H1 (cell line): ENCODE data around the gene KRT85. TPM values are rescaled to one million over a fixed set of nuclear protein-coding genes. Genes with fewer than 3 reads are reported as not detected.

ENCODE experiments used
- CTCF ChIA-PET: fragments of 300-600 bp; sonication (Branson Sonifier 250); formaldehyde crosslinking; loops from one replicate; lab custom pipeline; 2021; ENCODE audit not compliant: partially characterized antibody; lab: Charles Lee
- POLR2A ChIA-PET: fragments of 300-600 bp; sonication (Branson Sonifier 250); formaldehyde crosslinking; loops from one replicate; lab custom pipeline; 2021; ENCODE audit warnings: inconsistent platforms; ENCODE audit not compliant: partially characterized antibody; lab: Charles Lee
- DNase-seq, 2 experiments: peaks; one replicate each; pipeline versions ENCODE4 v3.0.0 to v3.0.0-alpha.2; 2010 to 2022; ENCODE audit warnings: low spot score in 2 of 2, low read depth in 1 of 2, mixed read lengths in 1 of 2
- FAIRE-seq: peaks from 2 replicates; lab custom pipeline; 2011; peaks lifted over from hg19 to GRCh38; lab: Jason Lieb, UNC
- H2AFZ ChIP-seq: 2 replicates; pipeline ENCODE4 v1.8.1; 2012; ENCODE audit warnings: low read length, inconsistent platforms
- H2AK5ac ChIP-seq: 2 replicates; pipeline ENCODE4 v1.6.1; 2013; ENCODE audit warnings: low read depth, low read length
- H2BK120ac ChIP-seq: replicated peaks from 2 replicates; pipeline ENCODE3; 2013; ENCODE audit warnings: low read depth, low read length, inconsistent platforms
- H2BK12ac ChIP-seq: 2 replicates; pipeline ENCODE4 v1.6.1; 2013; ENCODE audit warnings: low read depth, low read length
- H2BK15ac ChIP-seq: 2 replicates; pipeline ENCODE4 v1.6.1; 2013; ENCODE audit warnings: low read length
- H2BK20ac ChIP-seq: 2 replicates; pipeline ENCODE4 v1.6.1; 2013; ENCODE audit warnings: low read length
- H2BK5ac ChIP-seq: 2 replicates; pipeline ENCODE4 v1.6.1; 2013; ENCODE audit warnings: low read depth, low read length
- H3K14ac ChIP-seq: 2 replicates; pipeline ENCODE4 v1.6.1; 2013; ENCODE audit warnings: inconsistent platforms; ENCODE audit not compliant: insufficient read length
- H3K18ac ChIP-seq: 2 replicates; pipeline ENCODE4 v1.6.1; 2013; ENCODE audit warnings: low read length; ENCODE audit errors: extremely low read depth
- H3K23ac ChIP-seq: 2 replicates; pipeline ENCODE4 v1.6.1; 2013; ENCODE audit warnings: inconsistent platforms; ENCODE audit not compliant: insufficient read length
- H3K23me2 ChIP-seq: 2 replicates; pipeline ENCODE4 v1.6.1; 2013; ENCODE audit warnings: low read depth, low read length
- H3K27ac ChIP-seq: 2 replicates; pipeline ENCODE4 v1.6.1; 2011; ENCODE audit warnings: low read depth, low read length, inconsistent platforms
- H3K27me3 ChIP-seq, 4 experiments: replicated peaks in 1 of 4; 1 replicate in 1 of 4; 2 replicates in 3 of 4; pipeline versions ENCODE4 v1.6.1 to v1.8.1; 2011 to 2013; ENCODE audit warnings: low read length in 3 of 4, mild to moderate bottlenecking in 3 of 4, inconsistent platforms in 2 of 4, mixed read lengths in 2 of 4, moderate library complexity in 1 of 4; ENCODE audit not compliant: control insufficient read depth in 3 of 4, insufficient read depth in 3 of 4; ENCODE audit errors: extremely low read depth in 1 of 4
- H3K36me3 ChIP-seq, 4 experiments: 2 replicates each; pipeline versions ENCODE4 v1.6.1 to v1.8.1; 2011 to 2013; ENCODE audit warnings: mild to moderate bottlenecking in 4 of 4, low read length in 3 of 4, moderate library complexity in 2 of 4, control low read depth in 1 of 4, inconsistent platforms in 1 of 4; ENCODE audit not compliant: insufficient read depth in 4 of 4, control insufficient read depth in 2 of 4
- H3K4ac ChIP-seq: replicated peaks from 2 replicates; pipeline ENCODE3; 2013; ENCODE audit warnings: low read length, low read depth, mixed read lengths, inconsistent platforms; ENCODE audit not compliant: insufficient read length
- H3K4me1 ChIP-seq, 4 experiments: replicated peaks in 1 of 4; 1 replicate in 1 of 4; 2 replicates in 3 of 4; pipeline versions ENCODE4 v1.6.1 to v1.8.1; 2011 to 2013; ENCODE audit warnings: low read length in 3 of 4, inconsistent platforms in 2 of 4, mixed read lengths in 1 of 4; ENCODE audit not compliant: insufficient read depth in 4 of 4, control insufficient read depth in 3 of 4
- H3K4me2 ChIP-seq, 2 experiments: 2 replicates each; pipeline versions ENCODE4 v1.6.1 to v1.8.1; 2011 to 2013; ENCODE audit warnings: low read depth in 2 of 2, low read length in 2 of 2, control low read depth in 1 of 2, inconsistent platforms in 1 of 2, mild to moderate bottlenecking in 1 of 2; ENCODE audit not compliant: insufficient read depth in 1 of 2
- H3K4me3 ChIP-seq, 4 experiments: fragments of 200-600, 300-600 bp in 1 of 4; sonication (generic), shearing (Covaris generic), sonication (Bioruptor Twin) in 1 of 4; 2 replicates each; pipeline versions ENCODE4 v1.5.1 to v1.8.1; 2011 to 2016; ENCODE audit warnings: low read length in 4 of 4, low read depth in 3 of 4, control low read depth in 2 of 4, inconsistent platforms in 2 of 4, mild to moderate bottlenecking in 2 of 4, mixed read lengths in 1 of 4, moderate library complexity in 1 of 4; ENCODE audit not compliant: insufficient read depth in 2 of 4; ENCODE audit errors: extremely low read depth in 1 of 4
- H3K56ac ChIP-seq: replicated peaks from 2 replicates; pipeline ENCODE3; 2013; ENCODE audit warnings: low read depth, mild to moderate bottlenecking, mixed read lengths, low read length, inconsistent platforms; ENCODE audit not compliant: insufficient read length
- H3K79me1 ChIP-seq: 2 replicates; pipeline ENCODE4 v1.6.1; 2013; ENCODE audit warnings: low read depth, low read length, control low read depth
- H3K79me2 ChIP-seq, 2 experiments: 2 replicates each; pipeline versions ENCODE4 v1.6.1 to v1.8.1; 2012 to 2013; ENCODE audit warnings: low read length in 2 of 2, mild to moderate bottlenecking in 2 of 2, inconsistent platforms in 1 of 2; ENCODE audit not compliant: insufficient read depth in 2 of 2, control insufficient read depth in 1 of 2
- H3K9ac ChIP-seq, 4 experiments: replicated peaks in 1 of 4; 1 replicate in 1 of 4; 2 replicates in 3 of 4; pipeline versions ENCODE4 v1.6.1 to v1.8.1; 2011 to 2013; ENCODE audit warnings: low read depth in 3 of 4, low read length in 3 of 4, control low read depth in 2 of 4, mild to moderate bottlenecking in 2 of 4, moderate library complexity in 2 of 4, inconsistent platforms in 1 of 4; ENCODE audit errors: extremely low read depth in 1 of 4
- H3K9me3 ChIP-seq, 2 experiments: 2 replicates each; pipeline versions ENCODE4 v1.6.1 to v1.8.1; 2012 to 2013; ENCODE audit warnings: mild to moderate bottlenecking in 2 of 2, moderate library complexity in 2 of 2, control low read depth in 1 of 2, inconsistent platforms in 1 of 2, low read depth in 1 of 2, low read length in 1 of 2, mixed read lengths in 1 of 2; ENCODE audit not compliant: insufficient read depth in 2 of 2
- H4K20me1 ChIP-seq, 2 experiments: replicated peaks in 1 of 2; 2 replicates each; pipeline versions ENCODE3 to v1.8.1; 2011 to 2013; ENCODE audit warnings: inconsistent platforms in 2 of 2, low read length in 2 of 2, mild to moderate bottlenecking in 1 of 2; ENCODE audit not compliant: insufficient read depth in 2 of 2, control insufficient read depth in 1 of 2
- H4K5ac ChIP-seq: 2 replicates; pipeline ENCODE4 v1.6.1; 2013; ENCODE audit warnings: low read length, low read depth, mixed read lengths, inconsistent platforms; ENCODE audit not compliant: insufficient read length
- H4K8ac ChIP-seq: 2 replicates; pipeline ENCODE4 v1.8.0; 2013; ENCODE audit warnings: mild to moderate bottlenecking, moderate library complexity, low read length, inconsistent platforms; ENCODE audit not compliant: insufficient read depth; ENCODE audit errors: extremely low read depth
- H4K91ac ChIP-seq: replicated peaks from 2 replicates; pipeline ENCODE3; 2013; ENCODE audit warnings: low read length, mixed read lengths, inconsistent platforms; ENCODE audit not compliant: insufficient read length
- ASH2L ChIP-seq: fragments of 200-600, 300-600 bp; sonication (generic); IDR thresholded peaks from one replicate; pipeline ENCODE4 v1.7.1; 2017; ENCODE audit warnings: low read length
- CTBP2 ChIP-seq: IDR thresholded peaks from 2 replicates; pipeline ENCODE4 v1.7.0; 2011; ENCODE audit warnings: borderline replicate concordance, mild to moderate bottlenecking, moderate library complexity, mixed read lengths, low read length; ENCODE audit not compliant: insufficient read depth, insufficient read length
- JUN ChIP-seq: IDR thresholded peaks from 2 replicates; pipeline ENCODE4 v1.6.1; 2011; ENCODE audit warnings: low read depth, mild to moderate bottlenecking, improper control_type of control experiment, low read length
- POU5F1 ChIP-seq: IDR thresholded peaks from 2 replicates; pipeline ENCODE4 v1.6.1; 2011; ENCODE audit warnings: low read depth, mild to moderate bottlenecking, low read length, moderate library complexity
- SP1 ChIP-seq: IDR thresholded peaks from 2 replicates; pipeline ENCODE4 v1.6.1; 2011; ENCODE audit warnings: low read depth, low read length
- WGBS, 2 experiments: shearing (Covaris generic) in 1 of 2; methylation state at CpG; one replicate each; pipeline versions ENCODE4 v1.1.6 to v1.1.7; 2013 to 2015; ENCODE audit warnings: low lambda C conversion rate in 2 of 2, mixed read lengths in 2 of 2, inconsistent platforms in 1 of 2, low coverage in 1 of 2, missing lambda C conversion rate in 1 of 2; ENCODE audit not compliant: insufficient replicate concordance in 2 of 2, insufficient coverage in 1 of 2, insufficient read length in 1 of 2; ENCODE audit errors: extremely low coverage in 1 of 2, missing lambda C conversion rate in 1 of 2; 5-methylcytosine and 5-hydroxymethylcytosine counted together
- polyA plus RNA-seq, 7 experiments: library from polyadenylated mRNA; depleted of rRNA in 3 of 7; stranded (reverse) in 5 of 7; unstranded in 2 of 7; fragments of >200 nt in 5 of 7; fragments of 200-250 nt in 2 of 7; gene quantifications; 1 replicate in 5 of 7; 2 replicates in 1 of 7; 4 replicates in 1 of 7; pipeline versions ENCODE4 v1.2.1 to v1.2.3, GENCODE V29; 2011 to 2013; ENCODE audit warnings: missing spikeins in 2 of 7, mixed read lengths in 2 of 7
- total RNA-seq: library from RNA; stranded (reverse); fragmentation: NEBNext Ultra II Directional; extraction: Animal tissue kit (Norgen Biotek cat#: 25700); gene quantifications from 2 replicates; pipeline ENCODE4 v1.2.1, GENCODE V29; 2021

The KRT85 gene
- total and polyA plus RNA-seq, 2 of the 8 experiments (the other 6 are each of a cell fraction or from before 2014, with no cell fraction given), result not detected

DNA sequence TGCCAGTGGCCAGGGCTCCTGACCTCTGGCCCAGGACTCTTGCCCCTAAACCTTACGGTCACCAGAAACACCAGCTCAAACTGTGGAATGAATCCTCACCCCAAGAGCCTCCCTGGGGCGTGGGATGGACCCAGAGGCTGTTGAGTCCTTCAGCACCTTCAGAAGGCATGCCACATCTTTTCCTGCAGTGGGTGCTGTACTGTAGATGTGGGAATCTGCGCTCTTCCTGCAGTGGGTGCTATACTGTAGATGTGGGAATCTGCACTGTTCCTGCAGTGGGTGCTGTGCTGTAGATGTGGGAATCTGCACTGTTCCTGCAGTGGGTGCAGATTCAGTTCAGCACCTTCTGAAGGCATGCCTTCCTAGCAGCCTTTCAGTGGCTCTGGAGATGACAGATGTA lies 37.7 kb upstream of the KRT85 start:
- H3K27me3 ChIP-seq, result no peaks in the 10 kb centered on the region; a peak in 1 of 7 replicates
- no peaks in the 10 kb centered on the region for H4K20me1 ChIP-seq
- H3K23ac ChIP-seq, result no peak overlapping the region
- no peak overlapping the region for H2BK15ac ChIP-seq
- H2BK20ac ChIP-seq, result no peak overlapping the region
- H4K5ac ChIP-seq, result no peak overlapping the region
- H3K4ac ChIP-seq, result no peak overlapping the region
- POLR2A ChIA-PET, result no interaction called here
- H3K23me2 ChIP-seq, result no peaks in the 10 kb centered on the region
- no peak overlapping the region for H2AFZ ChIP-seq
- no peaks in the 10 kb centered on the region for H3K79me2 ChIP-seq
- no peak overlapping the region for H3K4me3 ChIP-seq
- no peak overlapping the region for H2AK5ac ChIP-seq
- TF ChIP-seq JUN (no peak), CTBP2 (no peak), ASH2L (no peak), SP1 (no peak), POU5F1 (no peak)
- no peak for DNase-seq
- H3K4me1 ChIP-seq, result peaks cover 0 to 5% (median under 1%) of the 10 kb centered on the region in 4 experiments; a peak in 1 of 7 replicates
- H3K56ac ChIP-seq, result no peak overlapping the region
- H3K14ac ChIP-seq, result no peak overlapping the region
- no peak overlapping the region for H3K27ac ChIP-seq
- no peaks in the 10 kb centered on the region for H3K36me3 ChIP-seq
- FAIRE-seq, result no peak
- no peaks in the 10 kb centered on the region for H3K79me1 ChIP-seq
- no peak overlapping the region for H4K91ac ChIP-seq
- H3K9ac ChIP-seq, result no peak overlapping the region
- no peak overlapping the region for H2BK5ac ChIP-seq
- no peak overlapping the region for H4K8ac ChIP-seq
- H2BK120ac ChIP-seq, result no peak overlapping the region
- CTCF ChIA-PET, result interaction anchor here (0.8 to 5.6 kb wide), 9 partner anchors 10 to 480 kb away, joined by 3 to 36 read pairs (median 3); partner anchors contain the start of gene KRT5
- H3K9me3 ChIP-seq, result peaks cover 2 to 11% of the 10 kb centered on the region in 2 experiments; a peak in 1 of 4 replicates
- H2BK12ac ChIP-seq, result no peak overlapping the region
- H3K18ac ChIP-seq, result no peak overlapping the region
- no peak overlapping the region for H3K4me2 ChIP-seq
- 73% methylated on average over 3 of the region's 3 CpGs; no CpG with 5 or more reads in 1 of the 2 experiments for WGBS, 2 experiments
